MG63 (cell line): ENCODE data around the gene ANAPC4. TPM values are rescaled to one million over a fixed set of nuclear protein-coding genes. Genes with fewer than 3 reads are reported as not detected.
"Not testable (repeated sequence)": the region's sequence is repeated elsewhere in the genome, so short reads cannot be mapped to it uniquely, and the experiment has no call there.

ENCODE experiments used
- DNase-seq: peaks from one replicate; pipeline ENCODE4 v3.0.0-alpha.2; 2020
- H3K27me3 ChIP-seq: fragments of 250-450 bp; sonication (Bioruptor Pico); 2 replicates; pipeline ENCODE4 v1.5.1; 2020; ENCODE audit warnings: mild to moderate bottlenecking, moderate library complexity
- H3K36me3 ChIP-seq: fragments of 250-450 bp; sonication (Bioruptor Pico); 2 replicates; pipeline ENCODE4 v1.5.1; 2020; ENCODE audit warnings: mild to moderate bottlenecking, moderate library complexity
- H3K4me3 ChIP-seq: fragments of 250-450 bp; sonication (Bioruptor Pico); 2 replicates; pipeline ENCODE4 v1.5.1; 2020; ENCODE audit warnings: mild to moderate bottlenecking, moderate library complexity
- H3K9me3 ChIP-seq: fragments of 250-450 bp; sonication (Bioruptor Pico); 2 replicates; pipeline ENCODE4 v1.5.1; 2020; ENCODE audit warnings: mild to moderate bottlenecking, moderate library complexity
- total RNA-seq: library from RNA; depleted of rRNA; stranded (reverse); fragments of >200 nt; shearing (Covaris generic); gene quantifications from 2 replicates; pipeline ENCODE4 v1.2.3, GENCODE V29; 2014; ENCODE audit warnings: low replicate concordance; rRNA removed

ANAPC4 gene
- total RNA-seq: 13.4 and 15.0 TPM in 2 replicates

GRCh38 chr4:25376754-25377571 is at the start of gene ANAPC4:
TSS of gene ANAPC4 (plus strand) at chr4:25377263. CDS start at chr4:25377428, 165 bp downstream.
- Histone ChIP-seq H3K4me3 (peak within 1 kb of the TSS; percentile 79), H3K9me3 (no peaks in the 10 kb centered on the region), H3K27me3 (no peaks in the 10 kb centered on the region), H3K36me3 (peaks cover 8% of the 10 kb centered on the region; the same call in 1 of the 2 replicates)
- peak; percentile 95 for DNase-seq

DNA sequence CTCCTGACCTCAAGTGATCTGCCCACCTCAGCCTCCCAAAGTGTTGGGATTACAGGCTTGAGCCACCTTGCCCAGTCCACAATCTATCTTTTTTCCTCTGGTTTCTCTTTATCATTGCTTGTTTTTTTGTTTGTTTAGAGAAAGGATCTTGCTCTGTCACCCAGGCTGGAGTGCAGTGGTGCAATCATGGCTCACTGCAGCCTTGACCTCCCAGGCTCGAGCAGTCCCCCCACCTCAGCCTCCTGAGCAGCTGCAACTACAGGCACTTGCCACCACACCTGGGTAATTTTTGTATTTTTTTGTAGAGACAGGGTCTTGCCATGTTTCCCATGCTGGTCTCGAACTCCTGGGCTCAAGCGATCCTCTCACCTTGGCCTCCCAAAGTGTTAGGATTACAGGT is 48.6 kb upstream of the ANAPC4 start:
- H3K9me3 ChIP-seq, H3K36me3 ChIP-seq, H3K27me3 ChIP-seq, H3K4me3 ChIP-seq, DNase-seq: not testable (repeated sequence)

- Histone ChIP-seq H3K9me3 (no peaks in the 10 kb centered on the region), H3K27me3 (no peaks in the 10 kb centered on the region), H3K36me3 (no peaks in the 10 kb centered on the region), H3K4me3 (no peak overlapping the region)
- no peak for DNase-seq
These were observed 46.7 kb upstream of the ANAPC4 start for GRCh38 chr4:25330335-25330734.

DNA sequence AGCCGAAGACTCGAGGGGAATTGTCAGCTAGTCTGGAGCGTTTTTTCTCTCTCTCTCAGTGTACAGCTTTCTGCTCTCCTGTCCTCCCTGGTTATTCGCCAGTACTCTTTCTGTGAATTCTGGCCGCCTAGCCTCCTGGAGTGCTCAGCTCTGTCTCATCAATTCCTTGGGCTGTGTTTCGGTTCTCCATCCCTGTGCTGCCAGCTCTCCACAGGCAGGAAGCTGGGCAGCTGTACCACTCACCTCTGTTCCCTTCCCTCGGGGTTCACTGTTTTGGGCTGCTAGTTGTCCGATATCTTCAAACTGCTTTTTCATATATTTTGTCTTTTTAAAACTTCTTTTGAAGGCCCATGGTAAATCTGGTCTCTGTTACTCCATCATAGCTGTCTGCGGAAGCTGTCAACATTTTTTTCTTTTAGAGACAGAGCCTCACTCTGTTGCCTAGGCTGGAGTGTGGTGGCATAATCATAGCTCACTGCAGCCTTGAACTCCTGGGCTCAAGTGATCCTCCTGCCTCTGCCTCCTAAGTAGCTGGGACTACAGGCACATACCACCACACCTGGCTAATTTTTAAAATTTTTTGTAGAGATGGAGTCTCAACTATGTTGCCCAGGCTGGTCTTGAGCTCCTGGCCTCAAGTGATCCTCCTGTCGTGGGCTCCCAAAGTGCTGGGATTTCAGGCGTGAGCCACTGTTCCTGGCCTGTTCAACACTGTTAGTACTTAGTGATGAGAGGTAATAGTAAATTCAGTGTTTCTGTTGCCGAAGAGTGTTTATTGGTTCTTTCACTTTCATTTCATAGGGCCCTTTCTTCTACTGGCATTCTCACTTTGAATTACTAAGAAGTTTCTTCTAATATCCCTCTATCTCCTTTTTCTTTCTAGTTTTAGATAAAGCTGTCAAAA is 45.9 kb upstream of the ANAPC4 start:
- no peak overlapping the region for H3K4me3 ChIP-seq
- H3K36me3 ChIP-seq: no peaks in the 10 kb centered on the region
- no peaks in the 10 kb centered on the region for H3K9me3 ChIP-seq
- no peak for DNase-seq
- no peaks in the 10 kb centered on the region for H3K27me3 ChIP-seq

DNA sequence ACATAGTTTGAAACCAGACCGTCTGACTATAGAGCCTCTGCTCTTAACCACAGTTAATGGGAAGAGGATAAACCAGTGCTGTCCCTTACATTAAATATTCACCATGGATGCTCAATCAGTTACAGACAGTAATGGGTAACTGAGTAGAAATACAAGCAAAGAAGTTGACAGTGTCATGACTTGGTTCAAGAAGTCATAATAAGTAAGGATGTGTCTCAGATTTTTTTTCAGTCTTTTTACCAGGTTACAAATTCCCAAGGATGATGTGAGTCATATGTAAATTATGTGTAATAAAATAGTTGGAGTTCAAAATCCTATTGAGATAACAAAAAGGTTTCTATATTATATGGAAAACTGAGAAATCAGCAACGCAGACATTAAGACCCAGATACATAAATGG is 33.4 kb upstream of the ANAPC4 start:
- DNase-seq: no peak
- H3K9me3 ChIP-seq: no peaks in the 10 kb centered on the region
- no peaks in the 10 kb centered on the region for H3K27me3 ChIP-seq
- no peaks in the 10 kb centered on the region for H3K36me3 ChIP-seq
- H3K4me3 ChIP-seq: no peak overlapping the region

GRCh38 chr4:25345744-25346143 is 31.3 kb upstream of the ANAPC4 start:
- no peak overlapping the region for H3K4me3 ChIP-seq
- DNase-seq: no peak
- H3K9me3 ChIP-seq: no peaks in the 10 kb centered on the region
- H3K36me3 ChIP-seq: no peaks in the 10 kb centered on the region
- no peaks in the 10 kb centered on the region for H3K27me3 ChIP-seq

- H3K36me3 ChIP-seq: no peaks in the 10 kb centered on the region
- no peaks in the 10 kb centered on the region for H3K27me3 ChIP-seq
- H3K9me3 ChIP-seq: no peaks in the 10 kb centered on the region
- H3K4me3 ChIP-seq: no peak overlapping the region
- no peak for DNase-seq
These were observed 30.1 kb upstream of the ANAPC4 start for GRCh38 chr4:25346913-25347312.

GRCh38 chr4:25347473-25347872 is 29.6 kb upstream of the ANAPC4 start:
- H3K4me3 ChIP-seq: no peak overlapping the region
- no peaks in the 10 kb centered on the region for H3K9me3 ChIP-seq
- H3K27me3 ChIP-seq: no peaks in the 10 kb centered on the region
- H3K36me3 ChIP-seq: no peaks in the 10 kb centered on the region
- no peak for DNase-seq

- Histone ChIP-seq H3K9me3 (no peaks in the 10 kb centered on the region), H3K27me3 (no peaks in the 10 kb centered on the region), H3K4me3 (no peak overlapping the region), H3K36me3 (no peaks in the 10 kb centered on the region)
- DNase-seq: no peak
These were observed 29.1 kb upstream of the ANAPC4 start for GRCh38 chr4:25347971-25348370.

DNA sequence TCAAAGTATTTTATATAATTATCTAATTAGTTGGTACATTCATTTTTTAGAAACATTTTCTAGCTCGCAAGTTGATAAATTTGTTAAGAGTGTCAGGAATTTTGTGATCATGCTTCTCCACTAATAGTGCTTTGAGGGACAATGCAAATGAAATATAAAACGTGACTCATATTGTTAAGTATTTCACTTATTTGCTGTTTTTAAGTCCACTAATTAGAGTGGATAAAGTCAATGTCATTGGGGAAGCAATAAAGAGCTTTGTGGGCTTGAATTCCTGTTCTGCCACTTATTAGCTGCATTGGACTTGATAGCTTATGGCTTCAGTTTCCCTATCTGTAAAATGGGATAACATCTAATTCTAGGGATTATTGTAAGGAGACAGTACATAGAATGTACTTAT is 26.5 kb upstream of the ANAPC4 start:
- Histone ChIP-seq H3K4me3 (no peak overlapping the region), H3K9me3 (no peaks in the 10 kb centered on the region), H3K36me3 (no peaks in the 10 kb centered on the region), H3K27me3 (no peaks in the 10 kb centered on the region)
- no peak for DNase-seq

GRCh38 chr4:25351777-25352416 is 25.2 kb upstream of the ANAPC4 start:
- Histone ChIP-seq H3K27me3 (no peaks in the 10 kb centered on the region), H3K4me3 (no peak overlapping the region), H3K36me3 (no peaks in the 10 kb centered on the region), H3K9me3 (no peaks in the 10 kb centered on the region)
- no peak for DNase-seq

GRCh38 chr4:25356068-25356467 is 21.0 kb upstream of the ANAPC4 start:
- no peak for DNase-seq
- no peaks in the 10 kb centered on the region for H3K36me3 ChIP-seq
- H3K27me3 ChIP-seq: no peaks in the 10 kb centered on the region
- H3K4me3 ChIP-seq: no peak overlapping the region
- H3K9me3 ChIP-seq: no peaks in the 10 kb centered on the region

DNA sequence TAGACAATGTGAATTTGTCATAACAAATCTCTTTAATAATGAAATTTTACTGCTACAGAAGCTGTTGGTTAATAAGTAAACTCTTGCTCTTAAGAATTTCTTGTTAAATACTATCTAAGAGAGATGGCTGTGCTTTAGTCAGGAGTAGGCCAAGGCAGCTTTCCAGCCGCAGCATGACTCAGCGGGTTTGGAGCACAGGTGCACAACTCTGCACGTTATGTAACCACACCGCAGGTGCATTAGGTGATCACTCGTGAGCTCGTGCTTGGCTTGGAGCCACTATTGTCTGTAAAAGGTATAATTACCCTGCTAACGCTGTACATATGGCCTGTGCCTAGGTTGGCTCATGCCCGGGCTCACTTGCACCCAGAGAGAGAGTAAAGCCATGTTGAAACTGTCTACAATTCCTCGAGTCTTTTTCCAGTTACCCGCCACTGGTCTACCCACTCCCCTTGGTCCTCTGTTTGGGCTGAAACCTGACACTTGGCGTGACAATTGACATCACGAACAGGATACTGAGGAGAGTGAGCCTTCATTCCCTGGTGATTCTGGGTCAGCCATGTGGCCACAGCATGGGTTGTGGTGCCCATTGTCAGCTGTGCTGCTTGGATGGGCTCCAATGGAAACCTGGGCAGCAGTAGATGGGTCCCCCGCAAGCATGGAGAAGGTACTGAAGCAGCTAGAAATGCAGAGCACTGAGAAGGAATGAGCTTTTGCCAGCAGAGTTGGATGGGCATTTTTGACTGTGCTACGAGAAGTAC is 18.4 kb upstream of the ANAPC4 start:
- no peak for DNase-seq
- no peaks in the 10 kb centered on the region for H3K9me3 ChIP-seq
- no peaks in the 10 kb centered on the region; the same call in 1 of the 2 replicates for H3K36me3 ChIP-seq
- H3K27me3 ChIP-seq: no peaks in the 10 kb centered on the region
- H3K4me3 ChIP-seq: no peak overlapping the region

- H3K27me3 ChIP-seq: no peaks in the 10 kb centered on the region
- no peak overlapping the region for H3K4me3 ChIP-seq
- H3K36me3 ChIP-seq: peaks cover 2% of the 10 kb centered on the region; the same call in 1 of the 2 replicates
- no peaks in the 10 kb centered on the region for H3K9me3 ChIP-seq
- DNase-seq: no peak
These were observed 15.8 kb upstream of the ANAPC4 start for GRCh38 chr4:25361253-25361652.

DNA sequence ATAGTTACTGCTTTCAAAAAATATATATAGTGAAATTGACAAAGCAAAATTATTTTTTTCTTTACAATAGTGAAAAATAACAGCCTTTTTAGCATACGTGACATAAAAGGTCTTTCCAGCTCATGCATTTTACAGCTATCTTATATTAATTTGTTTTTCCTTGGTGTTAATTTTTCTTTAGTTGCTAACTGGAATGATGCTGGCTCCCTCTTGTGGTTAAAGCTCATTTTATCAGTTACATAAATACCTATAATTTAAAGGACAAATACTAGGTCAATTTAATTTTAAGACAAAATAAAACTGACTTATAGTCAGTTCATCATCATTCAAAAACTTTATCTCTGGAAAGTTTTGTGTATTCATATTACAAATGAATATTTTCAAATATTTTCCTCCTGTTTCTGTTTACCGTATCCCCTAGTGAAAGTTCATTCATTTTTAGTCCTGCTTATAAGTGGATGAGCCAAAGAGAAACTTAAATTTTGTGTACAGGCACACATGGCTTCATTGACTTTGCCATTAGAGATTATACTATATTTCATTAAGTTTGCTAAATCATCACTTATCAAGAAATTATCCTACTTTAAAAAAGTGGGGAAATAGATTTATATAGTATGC is 9.9 kb upstream of the ANAPC4 start:
- H3K36me3 ChIP-seq: peaks cover 2% of the 10 kb centered on the region; the same call in 1 of the 2 replicates
- no peaks in the 10 kb centered on the region for H3K9me3 ChIP-seq
- no peaks in the 10 kb centered on the region for H3K27me3 ChIP-seq
- H3K4me3 ChIP-seq: no peak overlapping the region
- no peak for DNase-seq

DNA sequence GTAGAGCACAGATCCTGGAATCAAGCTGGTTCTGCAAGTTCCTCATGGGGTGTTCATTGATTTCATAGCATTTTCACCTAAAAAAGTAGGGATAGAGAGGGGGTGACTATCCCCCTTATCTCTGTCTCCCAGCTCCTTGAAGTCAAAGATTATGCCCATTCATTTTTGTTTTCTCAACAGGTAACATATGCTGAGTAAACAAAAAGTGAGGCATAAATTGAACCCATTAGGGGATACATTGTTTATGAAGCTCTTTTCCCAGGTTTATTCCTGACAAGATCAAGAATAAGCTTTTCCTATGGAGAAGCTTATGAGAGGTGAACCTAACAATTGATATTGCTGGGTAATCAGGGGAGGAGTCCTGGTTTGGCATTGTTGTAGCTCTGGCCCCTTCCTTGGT is 9.2 kb upstream of the ANAPC4 start:
- Histone ChIP-seq H3K36me3 (peaks cover 2% of the 10 kb centered on the region; the same call in 1 of the 2 replicates), H3K27me3 (no peaks in the 10 kb centered on the region), H3K4me3 (no peak overlapping the region), H3K9me3 (no peaks in the 10 kb centered on the region)
- no peak for DNase-seq
